Neuronal stem cell (in vitro differentiated cells): ENCODE data around the gene EIF5.
A peak's percentile ranks its signal among the peaks of the same experiment; 100 is the strongest.

ENCODE experiments used
- DNase-seq: peaks from one replicate; pipeline ENCODE4 v3.0.0-alpha.2; 2013; ENCODE audit warnings: low spot score
- H2AFZ ChIP-seq: one replicate; pipeline ENCODE4 v1.6.1; 2013; ENCODE audit warnings: mild to moderate bottlenecking, low read length, inconsistent platforms
- H2AK5ac ChIP-seq: 2 replicates; pipeline ENCODE4 v1.6.1; 2013; ENCODE audit warnings: low read depth, mild to moderate bottlenecking, inconsistent platforms, low read length, moderate library complexity, mixed read lengths
- H2BK120ac ChIP-seq: 2 replicates; pipeline ENCODE4 v1.6.1; 2013; ENCODE audit warnings: low read depth, mild to moderate bottlenecking, inconsistent platforms, low read length, moderate library complexity, mixed read lengths
- H2BK12ac ChIP-seq: one replicate; pipeline ENCODE4 v1.6.1; 2013; ENCODE audit warnings: low read length, inconsistent platforms
- H2BK15ac ChIP-seq: 2 replicates; pipeline ENCODE4 v1.6.1; 2013; ENCODE audit warnings: mild to moderate bottlenecking, low read length, inconsistent platforms, mixed read lengths
- H2BK5ac ChIP-seq: one replicate; pipeline ENCODE4 v1.6.1; 2013; ENCODE audit warnings: inconsistent platforms, mild to moderate bottlenecking, low read length, moderate library complexity
- H3K14ac ChIP-seq: one replicate; pipeline ENCODE4 v1.6.1; 2013; ENCODE audit warnings: low read length, inconsistent platforms
- H3K18ac ChIP-seq: 2 replicates; pipeline ENCODE4 v1.6.1; 2013; ENCODE audit warnings: low read length, inconsistent platforms
- H3K23ac ChIP-seq: 2 replicates; pipeline ENCODE4 v1.6.1; 2013; ENCODE audit warnings: low read depth, mild to moderate bottlenecking, mixed read lengths, low read length, inconsistent platforms; ENCODE audit not compliant: poor library complexity
- H3K27ac ChIP-seq: replicated peaks from 3 replicates; pipeline ENCODE4 v1.5.1; 2013; ENCODE audit warnings: low read length, inconsistent platforms
- H3K27me3 ChIP-seq, 3 experiments: 2 replicates each; pipeline ENCODE4 v1.6.1; 2013; ENCODE audit warnings: low read length in 3 of 3, mild to moderate bottlenecking in 2 of 3, inconsistent platforms in 1 of 3, low read depth in 1 of 3, mixed read lengths in 1 of 3, moderate library complexity in 1 of 3; ENCODE audit not compliant: control insufficient read depth in 3 of 3, insufficient read depth in 3 of 3
- H3K36me3 ChIP-seq, 2 donors: replicated peaks in 1 of 2; 2 replicates each; pipeline ENCODE4 v1.6.1; 2013; ENCODE audit warnings: low read length in 2 of 2; ENCODE audit not compliant: control insufficient read depth in 2 of 2, insufficient read depth in 2 of 2
- H3K4ac ChIP-seq: 2 replicates; pipeline ENCODE4 v1.6.1; 2013; ENCODE audit warnings: inconsistent platforms, mild to moderate bottlenecking, low read length, moderate library complexity
- H3K4me1 ChIP-seq, 2 donors: 1 replicate in 1 of 2; 2 replicates in 1 of 2; pipeline ENCODE4 v1.6.1; 2013; ENCODE audit warnings: low read length in 2 of 2, low read depth in 1 of 2; ENCODE audit not compliant: control insufficient read depth in 2 of 2, insufficient read depth in 1 of 2
- H3K4me2 ChIP-seq: one replicate; pipeline ENCODE4 v1.6.1; 2013; ENCODE audit warnings: mild to moderate bottlenecking, low read length, inconsistent platforms; ENCODE audit not compliant: insufficient read depth, poor library complexity, severe bottlenecking
- H3K4me3 ChIP-seq, 2 donors: 2 replicates each; pipeline ENCODE4 v1.5.1; 2013; ENCODE audit warnings: low read length in 2 of 2, mild to moderate bottlenecking in 2 of 2, inconsistent platforms in 1 of 2, moderate library complexity in 1 of 2
- H3K79me1 ChIP-seq: one replicate; pipeline ENCODE4 v1.6.1; 2013; ENCODE audit warnings: low read depth, mild to moderate bottlenecking, inconsistent platforms, low read length, moderate library complexity
- H3K9ac ChIP-seq: one replicate; pipeline ENCODE4 v1.6.1; 2013; ENCODE audit warnings: mild to moderate bottlenecking, low read depth, low read length, inconsistent platforms; ENCODE audit not compliant: poor library complexity
- H3K9me3 ChIP-seq, 2 donors: replicated peaks in 1 of 2; 2 replicates each; pipeline versions ENCODE3 to v1.6.1; 2013; ENCODE audit warnings: low read length in 2 of 2, mild to moderate bottlenecking in 2 of 2, inconsistent platforms in 1 of 2, low read depth in 1 of 2, mixed read lengths in 1 of 2, moderate library complexity in 1 of 2; ENCODE audit not compliant: control insufficient read depth in 2 of 2, insufficient read depth in 1 of 2
- H4K8ac ChIP-seq: one replicate; pipeline ENCODE4 v1.6.1; 2013; ENCODE audit warnings: low read depth, mild to moderate bottlenecking, inconsistent platforms, low read length, moderate library complexity
- H4K91ac ChIP-seq: one replicate; pipeline ENCODE4 v1.6.1; 2013; ENCODE audit warnings: low read length, low read depth, mild to moderate bottlenecking, inconsistent platforms; ENCODE audit not compliant: poor library complexity
- WGBS, 2 donors: extraction: QIAGEN DNeasy Blood & Tissue Kit; methylation state at CpG; one replicate each; pipeline ENCODE4 v1.1.7; 2013; ENCODE audit warnings: missing lambda C conversion rate in 2 of 2, mixed read lengths in 1 of 2; ENCODE audit not compliant: insufficient read length in 2 of 2, insufficient replicate concordance in 1 of 2; ENCODE audit errors: extremely low coverage in 2 of 2; 5-methylcytosine and 5-hydroxymethylcytosine counted together

EIF5 gene

GRCh38 chr14:103311171-103311997 lies 22.7 kb upstream of the EIF5 start:
- no peaks in the 10 kb centered on the region for H3K79me1 ChIP-seq
- H4K8ac ChIP-seq, result peak overlapping the region; percentile 52
- peak overlapping the region; percentile 38 for H2AFZ ChIP-seq
- DNase-seq, result no peak
- WGBS, 2 donors, result no CpG with 5 or more reads among the region's 31 CpGs
- H2AK5ac ChIP-seq, result no peak overlapping the region
- no peaks in the 10 kb centered on the region for H3K4me1 ChIP-seq
- no peak overlapping the region for H3K4me2 ChIP-seq
- H3K4me3 ChIP-seq, result no peak overlapping the region
- H3K27me3 ChIP-seq, result peaks cover 0 to 3% (median 0%) of the 10 kb centered on the region in 3 experiments
- H2BK12ac ChIP-seq, result peak overlapping the region; percentile 82
- H2BK5ac ChIP-seq, result no peak overlapping the region
- no peak overlapping the region for H3K9ac ChIP-seq
- no peak overlapping the region for H2BK120ac ChIP-seq
- H3K27ac ChIP-seq, result no peak overlapping the region
- H3K9me3 ChIP-seq, result no peaks in the 10 kb centered on the region
- H3K18ac ChIP-seq, result peak overlapping the region; percentile 24
- H4K91ac ChIP-seq, result no peak overlapping the region
- peak overlapping the region; percentile 55 for H2BK15ac ChIP-seq
- peak overlapping the region; percentile 69 for H3K23ac ChIP-seq
- no peaks in the 10 kb centered on the region for H3K36me3 ChIP-seq
- H3K14ac ChIP-seq, result peak overlapping the region; percentile 49
- peak overlapping the region; percentile 6 for H3K4ac ChIP-seq

DNA sequence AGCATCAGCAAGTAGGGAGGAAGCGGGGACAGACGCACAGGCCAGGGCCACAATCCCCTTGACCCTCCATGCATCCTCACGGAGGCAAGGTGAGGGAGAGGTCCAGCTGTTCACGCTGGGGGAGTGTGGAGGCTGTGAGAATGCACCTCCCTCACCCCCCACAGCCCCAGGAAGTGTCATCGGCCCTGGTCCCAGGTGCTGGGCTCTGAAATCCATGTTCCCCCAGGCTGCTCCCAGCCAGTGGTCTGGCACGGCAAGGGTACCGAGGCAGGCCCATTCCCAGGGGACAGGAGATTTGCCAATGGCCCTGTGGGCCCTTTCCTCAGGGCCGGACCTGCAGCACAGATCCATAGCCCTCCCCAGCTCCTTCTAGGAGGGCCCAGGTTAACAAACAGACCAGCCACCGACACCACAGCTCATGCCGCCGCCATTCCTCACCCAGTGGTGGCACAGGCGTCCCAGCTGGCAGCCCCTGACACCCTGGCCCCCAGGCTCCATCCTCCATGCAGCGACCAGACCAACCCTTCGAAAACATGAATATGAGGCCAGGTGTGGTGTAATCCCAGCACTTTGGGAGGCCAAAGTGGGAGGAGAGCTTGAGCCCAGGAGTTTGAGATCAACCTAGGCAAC lies 21.9 kb upstream of the EIF5 start:
- H3K9me3 ChIP-seq, result no peaks in the 10 kb centered on the region
- WGBS, 2 donors, result no CpG with 5 or more reads among the region's 14 CpGs
- H3K4me1 ChIP-seq, result peaks cover 0 to 2% of the 10 kb centered on the region in 2 donors
- H3K79me1 ChIP-seq, result no peaks in the 10 kb centered on the region
- peak overlapping the region; percentile 70 for H4K8ac ChIP-seq
- H2AK5ac ChIP-seq, result no peak overlapping the region
- peak overlapping the region; percentile 55 for H2BK15ac ChIP-seq
- peak overlapping the region; percentile 69 for H3K23ac ChIP-seq
- H3K9ac ChIP-seq, result peak overlapping the region; percentile 38
- DNase-seq, result no peak
- H2BK5ac ChIP-seq, result no peak overlapping the region
- H3K27ac ChIP-seq, result no peak overlapping the region
- peak overlapping the region; percentile 24 for H3K18ac ChIP-seq
- H3K4ac ChIP-seq, result peak overlapping the region; percentile 6
- no peak overlapping the region for H4K91ac ChIP-seq
- H3K14ac ChIP-seq, result no peak overlapping the region
- no peaks in the 10 kb centered on the region for H3K36me3 ChIP-seq
- no peak overlapping the region for H2BK120ac ChIP-seq
- peak overlapping the region; percentile 82 for H2BK12ac ChIP-seq
- H2AFZ ChIP-seq, result no peak overlapping the region
- H3K4me3 ChIP-seq, result no peak overlapping the region
- no peak overlapping the region for H3K4me2 ChIP-seq
- H3K27me3 ChIP-seq, result peaks cover 0 to 3% (median 0%) of the 10 kb centered on the region in 3 experiments

DNA sequence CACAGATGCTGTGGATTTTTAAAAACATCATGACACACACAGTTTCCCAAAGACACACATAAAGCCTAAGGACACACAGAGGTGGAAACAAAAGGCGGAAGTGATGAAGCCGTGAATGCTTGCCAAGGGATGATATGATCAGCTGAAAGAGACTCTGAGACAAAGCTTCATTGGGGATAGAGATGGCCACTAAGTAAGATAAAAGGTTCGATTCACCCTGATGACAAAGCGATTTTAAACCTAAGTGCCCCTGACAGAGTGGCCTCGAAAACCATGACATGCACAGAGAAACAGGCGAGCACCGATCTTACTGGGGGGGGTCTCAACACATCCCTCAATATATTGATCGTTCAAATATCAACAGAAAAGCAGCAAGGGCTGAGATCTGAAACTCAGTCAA lies 20.3 kb upstream of the EIF5 start:
- DNase-seq, result no peak
- no peak overlapping the region for H3K18ac ChIP-seq
- H3K14ac ChIP-seq, result no peak overlapping the region
- H2AK5ac ChIP-seq, result no peak overlapping the region
- no peaks in the 10 kb centered on the region for H3K79me1 ChIP-seq
- H2BK120ac ChIP-seq, result no peak overlapping the region
- H4K91ac ChIP-seq, result no peak overlapping the region
- no peak overlapping the region for H3K23ac ChIP-seq
- H3K9ac ChIP-seq, result no peak overlapping the region
- H3K4me3 ChIP-seq, result no peak overlapping the region
- no CpG with 5 or more reads among the region's 8 CpGs for WGBS, 2 donors
- H3K4ac ChIP-seq, result no peak overlapping the region
- no peak overlapping the region for H3K27ac ChIP-seq
- H3K4me1 ChIP-seq, result peaks cover 0 to 4% of the 10 kb centered on the region in 2 donors
- no peaks in the 10 kb centered on the region for H3K36me3 ChIP-seq
- H2BK15ac ChIP-seq, result no peak overlapping the region
- H2AFZ ChIP-seq, result no peak overlapping the region
- H2BK5ac ChIP-seq, result no peak overlapping the region
- H3K9me3 ChIP-seq, result peaks cover 0 to 2% of the 10 kb centered on the region in 2 donors
- no peak overlapping the region for H3K4me2 ChIP-seq
- no peak overlapping the region for H4K8ac ChIP-seq
- no peak overlapping the region for H2BK12ac ChIP-seq
- peaks cover 0 to 6% (median 0%) of the 10 kb centered on the region in 3 experiments for H3K27me3 ChIP-seq
